Uterus (tissue), 4 donors: Measurements from ENCODE around the gene KLK2. TPM values are rescaled to one million over a fixed set of nuclear protein-coding genes. Genes with fewer than 3 reads are reported as not detected.
A peak's percentile ranks its signal among the peaks of the same experiment; 100 is the strongest.

Source experiments
- DNase-seq, 2 donors: peaks; one replicate each; pipeline ENCODE4 v3.0.0-alpha.2; 2019 to 2020
- H3K27ac ChIP-seq, 2 donors: fragments of 200-600 bp; sonication (generic); 1 replicate in 1 of 2; 2 replicates in 1 of 2; pipeline ENCODE4 v1.5.1; 2016 to 2018
- H3K27me3 ChIP-seq, 2 donors: fragments of 200-600 bp; sonication (generic); one replicate each; pipeline ENCODE4 v1.5.1; 2018 to 2019; ENCODE audit warnings: control low read depth in 1 of 2
- H3K36me3 ChIP-seq, 2 donors: fragments of 200-600 bp; sonication (generic); one replicate each; pipeline ENCODE4 v1.5.1; 2019; ENCODE audit warnings: control low read depth in 1 of 2
- H3K4me1 ChIP-seq, 2 donors: fragments of 200-600 bp; sonication (generic); one replicate each; pipeline ENCODE4 v1.5.1; 2018 to 2019; ENCODE audit warnings: control low read depth in 1 of 2
- H3K4me3 ChIP-seq, 2 donors: fragments of 200-600 bp; sonication (generic); 1 replicate in 1 of 2; 2 replicates in 1 of 2; pipeline ENCODE4 v1.5.1; 2018 to 2019; ENCODE audit warnings: mild to moderate bottlenecking in 1 of 2
- H3K9me3 ChIP-seq, 2 donors: fragments of 200-600 bp; sonication (generic); one replicate each; pipeline ENCODE4 v1.5.1; 2019; ENCODE audit warnings: control low read depth in 1 of 2
- POLR2A ChIP-seq, 2 donors: fragments of 450-650 bp; IDR thresholded peaks; one replicate each; pipeline ENCODE4 v1.6.1; 2016; ENCODE audit warnings: antibody characterized with exemption in 2 of 2, mild to moderate bottlenecking in 1 of 2, moderate library complexity in 1 of 2
- intact Hi-C: fragments of 100-400 bp; cut with DNase I; formaldehyde crosslinking; loops from one replicate; pipeline ENCODE4 v1.15.1; 2023; ENCODE audit warnings: low total_unique reads
- total RNA-seq, 4 donors: library from RNA; depleted of rRNA in 3 of 4; stranded (reverse); fragments of >200 nt in 3 of 4; gene quantifications; one replicate each; pipeline versions ENCODE4 v1.1.0 to v1.2.4, GENCODE V29; 2014 to 2023
- TF ChIP-seq, protein P1 (sequence below), 4 experiments: fragments of 200-600 bp in 2 of 4; fragments of 450-650 bp in 2 of 4; sonication (generic) in 2 of 4; IDR thresholded peaks; one replicate each; pipeline ENCODE4 v1.5.1; 2016 to 2019; ENCODE audit warnings: antibody characterized with exemption in 4 of 4, mild to moderate bottlenecking in 2 of 4, moderate library complexity in 1 of 4
- donor health status: DM: yes; HTN: yes; CAD: no.

The KLK2 gene
- total RNA-seq, 4 donors from 2014 or later: 0.41 TPM; not detected in 3

DNA sequence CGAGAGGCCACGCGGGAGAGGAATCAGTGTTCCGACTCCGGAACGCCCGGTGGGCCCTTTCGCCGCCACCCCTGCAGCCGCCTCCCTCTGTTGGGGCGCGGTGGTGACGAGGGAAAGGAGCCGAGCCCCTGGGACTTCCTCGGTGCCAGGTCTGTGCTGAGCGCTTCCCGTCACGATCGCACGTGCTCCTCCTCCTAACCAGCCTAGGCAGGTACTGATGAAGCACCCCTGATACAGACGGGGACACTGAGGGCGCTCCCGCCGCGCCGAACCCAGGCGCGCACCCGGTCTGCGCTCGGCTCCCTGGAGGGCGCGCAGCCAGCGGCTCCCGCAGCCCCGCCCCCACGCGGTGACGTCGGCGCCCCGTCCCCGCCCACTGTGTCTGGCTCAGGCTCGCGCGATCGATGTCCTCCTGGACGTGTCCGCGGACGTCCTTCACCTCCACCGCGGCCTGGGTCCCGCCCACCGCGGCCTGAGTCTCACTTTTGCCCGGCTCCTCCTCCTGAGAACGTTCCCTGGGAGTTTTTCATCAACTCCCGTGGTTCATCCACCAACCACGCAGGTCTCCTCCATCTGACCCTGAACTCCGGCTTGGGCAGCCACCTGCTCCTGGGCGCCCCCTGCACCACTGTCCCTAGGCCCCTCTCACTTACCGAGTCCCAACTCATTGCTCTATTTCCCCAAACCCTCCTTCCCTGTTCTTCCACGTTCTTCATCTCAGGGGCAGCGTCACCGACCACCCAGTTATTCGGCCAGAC lies 37.3 kb upstream of the KLK2 start:
- peak in 1 of 2 donors; percentile 69 for TF ChIP-seq POLR2A (IDR thresholded peaks at IDR 0.05)
- TF ChIP-seq, protein P1, sequence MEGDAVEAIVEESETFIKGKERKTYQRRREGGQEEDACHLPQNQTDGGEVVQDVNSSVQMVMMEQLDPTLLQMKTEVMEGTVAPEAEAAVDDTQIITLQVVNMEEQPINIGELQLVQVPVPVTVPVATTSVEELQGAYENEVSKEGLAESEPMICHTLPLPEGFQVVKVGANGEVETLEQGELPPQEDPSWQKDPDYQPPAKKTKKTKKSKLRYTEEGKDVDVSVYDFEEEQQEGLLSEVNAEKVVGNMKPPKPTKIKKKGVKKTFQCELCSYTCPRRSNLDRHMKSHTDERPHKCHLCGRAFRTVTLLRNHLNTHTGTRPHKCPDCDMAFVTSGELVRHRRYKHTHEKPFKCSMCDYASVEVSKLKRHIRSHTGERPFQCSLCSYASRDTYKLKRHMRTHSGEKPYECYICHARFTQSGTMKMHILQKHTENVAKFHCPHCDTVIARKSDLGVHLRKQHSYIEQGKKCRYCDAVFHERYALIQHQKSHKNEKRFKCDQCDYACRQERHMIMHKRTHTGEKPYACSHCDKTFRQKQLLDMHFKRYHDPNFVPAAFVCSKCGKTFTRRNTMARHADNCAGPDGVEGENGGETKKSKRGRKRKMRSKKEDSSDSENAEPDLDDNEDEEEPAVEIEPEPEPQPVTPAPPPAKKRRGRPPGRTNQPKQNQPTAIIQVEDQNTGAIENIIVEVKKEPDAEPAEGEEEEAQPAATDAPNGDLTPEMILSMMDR (IDR thresholded peaks at IDR 0.05): no peak
- Histone ChIP-seq H3K9me3 (no peaks in the 10 kb centered on the region), H3K4me1 (peaks cover 0 to 9% of the 10 kb centered on the region in 2 donors), H3K27me3 (peaks cover 0 to 9% of the 10 kb centered on the region in 2 donors), H3K36me3 (no peaks in the 10 kb centered on the region), H3K4me3 (peak overlapping the region in 1 of 2 donors; percentile 23), H3K27ac (no peak overlapping the region)
- intact Hi-C loops: no loop called here
- peak in 1 of 2 donors; percentile 29 for DNase-seq

DNA sequence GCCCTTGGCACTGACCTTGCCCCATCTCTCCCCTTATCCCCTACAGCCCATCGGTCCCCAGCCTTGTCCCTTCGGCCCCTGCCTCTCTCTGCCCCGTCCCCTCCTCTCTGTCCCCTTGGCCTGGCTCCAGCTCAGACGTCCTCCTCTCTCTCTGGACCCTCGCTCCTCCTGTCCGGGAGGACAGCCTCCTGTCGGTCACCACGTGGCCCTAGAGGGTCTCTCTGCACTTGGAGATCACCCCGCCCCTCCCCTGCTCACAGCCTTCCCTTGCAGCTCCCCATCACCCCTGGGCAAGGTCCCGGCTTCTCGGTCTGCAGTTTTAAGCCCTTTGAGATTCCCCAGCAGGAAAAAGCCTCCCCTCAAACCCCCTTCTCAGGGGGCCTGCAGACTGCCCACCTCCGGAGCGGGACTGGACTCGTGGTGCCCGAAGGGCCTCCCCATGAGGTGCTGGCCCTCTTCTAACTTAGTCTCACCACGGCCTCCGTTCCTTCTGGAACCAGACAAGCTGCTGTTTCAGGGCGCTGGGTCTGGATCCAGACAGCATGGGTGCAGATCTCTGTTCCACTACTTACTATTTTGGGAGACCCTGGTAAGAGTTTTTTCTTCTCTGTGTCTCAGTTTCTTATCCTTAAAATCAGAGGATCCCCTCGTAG lies 36.6 kb upstream of the KLK2 start:
- intact Hi-C loops: no loop called here
- no peaks in the 10 kb centered on the region for H3K9me3 ChIP-seq
- H3K36me3 ChIP-seq: no peaks in the 10 kb centered on the region
- H3K27me3 ChIP-seq: peaks cover 0 to 9% of the 10 kb centered on the region in 2 donors
- TF ChIP-seq, protein P1 (IDR thresholded peaks at IDR 0.05): no peak
- TF ChIP-seq POLR2A (IDR thresholded peaks at IDR 0.05): no peak
- H3K4me1 ChIP-seq: peaks cover 0 to 9% of the 10 kb centered on the region in 2 donors
- H3K4me3 ChIP-seq: no peak overlapping the region
- no peak for DNase-seq
- H3K27ac ChIP-seq: no peak overlapping the region

DNA sequence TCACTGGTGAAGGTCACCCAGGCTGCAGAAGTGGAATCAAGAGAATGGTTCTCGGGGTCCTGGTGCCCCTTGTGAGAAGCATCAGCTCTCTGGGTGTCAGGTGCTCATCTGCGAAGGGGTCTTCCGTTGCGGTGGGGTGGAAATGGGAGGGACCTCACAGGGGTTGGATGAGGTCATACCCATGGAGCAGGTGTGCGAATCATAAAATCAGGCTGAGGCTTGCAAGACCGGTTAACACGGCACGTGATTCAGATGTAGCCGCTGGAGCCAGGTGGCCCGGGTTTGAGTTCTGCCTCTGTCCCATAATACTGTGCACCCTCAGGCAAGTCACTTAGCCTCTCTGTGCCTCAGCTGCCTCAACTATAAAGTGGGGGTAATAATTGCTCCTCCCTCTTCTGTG lies 35.9 kb upstream of the KLK2 start:
- peaks cover 0 to 9% of the 10 kb centered on the region in 2 donors for H3K4me1 ChIP-seq
- H3K27me3 ChIP-seq: peaks cover 0 to 9% of the 10 kb centered on the region in 2 donors
- H3K36me3 ChIP-seq: no peaks in the 10 kb centered on the region
- peaks cover 0 to under 1% of the 10 kb centered on the region in 2 donors for H3K9me3 ChIP-seq
- H3K27ac ChIP-seq: no peak overlapping the region
- intact Hi-C loops: no loop called here
- no peak for DNase-seq
- no peak overlapping the region for H3K4me3 ChIP-seq
- TF ChIP-seq POLR2A (IDR thresholded peaks at IDR 0.05): no peak
- TF ChIP-seq, protein P1 (IDR thresholded peaks at IDR 0.05): no peak

DNA sequence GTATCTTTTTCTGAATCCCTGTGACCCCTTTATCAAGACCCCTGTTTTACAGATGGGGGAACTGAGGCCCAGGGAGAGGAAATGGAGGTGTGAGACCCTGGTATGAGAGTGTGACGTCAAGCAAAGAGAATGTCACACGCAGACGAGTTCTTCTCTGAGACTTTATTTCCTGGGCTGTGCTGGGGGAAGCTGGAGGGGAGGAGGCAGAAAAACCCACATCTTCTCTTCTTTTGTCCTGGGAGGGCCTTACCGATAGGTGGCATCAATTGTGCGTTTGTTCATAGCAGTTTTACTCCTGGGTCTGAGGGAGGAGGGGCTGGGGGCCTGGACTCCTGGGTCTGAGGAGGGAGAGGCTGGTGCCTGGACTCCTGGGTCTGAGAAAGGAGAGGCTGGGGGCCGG lies 35.0 kb upstream of the KLK2 start:
- intact Hi-C loops: no loop called here
- Histone ChIP-seq H3K36me3 (no peaks in the 10 kb centered on the region), H3K27ac (no peak overlapping the region), H3K27me3 (peaks cover 0 to 9% of the 10 kb centered on the region in 2 donors), H3K4me1 (peaks cover 0 to 9% of the 10 kb centered on the region in 2 donors), H3K4me3 (no peak overlapping the region), H3K9me3 (peaks cover 0 to 6% of the 10 kb centered on the region in 2 donors)
- TF ChIP-seq, protein P1 (IDR thresholded peaks at IDR 0.05): peak in 1 of 4 experiments; percentile 5
- no peak for TF ChIP-seq POLR2A (IDR thresholded peaks at IDR 0.05)
- no peak for DNase-seq
